IMR-90 (cell line): Measurements from ENCODE around the gene MYO10. TPM values are rescaled to one million over a fixed set of nuclear protein-coding genes. Genes with fewer than 3 reads are reported as not detected.

Experiments used
- ATAC-seq: fragments of 200-7000 bp; cut with Tn5 transposase; 2 replicates; pipeline ENCODE4 v1.9.1; 2020; ENCODE audit warnings: low read depth, mild to moderate bottlenecking, moderate library complexity
- BruUV-seq: library from RNA; stranded (reverse); fragments of 400-500 nt; replicated peaks from 2 replicates; lab custom pipeline; 2021; lab: Mats Ljungman, UMichigan
- CTCF ChIA-PET: fragments of 300-600 bp; formaldehyde crosslinking; extraction: SDS; loops from one replicate; lab custom pipeline; 2021; ENCODE audit warnings: antibody characterized with exemption; lab: Yijun Ruan, JAX
- POLR2A ChIA-PET: fragments of 300-600 bp; sonication (Branson Sonifier 250); formaldehyde crosslinking; loops from one replicate; lab custom pipeline; 2022; ENCODE audit warnings: antibody characterized with exemption; ENCODE audit not compliant: unreplicated experiment; lab: Charles Lee
- DNase-seq: peaks from one replicate; pipeline ENCODE4 v3.0.0; 2013
- H2AFZ ChIP-seq: replicated peaks from 2 replicates; pipeline ENCODE3; 2013; ENCODE audit warnings: low read length, mild to moderate bottlenecking; ENCODE audit not compliant: poor library complexity
- H2AK5ac ChIP-seq: 2 replicates; pipeline ENCODE4 v1.6.1; 2013; ENCODE audit warnings: low read depth, low read length, inconsistent platforms
- H2AK9ac ChIP-seq: replicated peaks from 2 replicates; pipeline ENCODE3; 2013; ENCODE audit warnings: mild to moderate bottlenecking, low read depth, low read length, moderate library complexity; ENCODE audit not compliant: poor library complexity
- H2BK120ac ChIP-seq: 2 replicates; pipeline ENCODE4 v1.6.1; 2013; ENCODE audit warnings: low read depth, low read length, inconsistent platforms
- H2BK15ac ChIP-seq: 3 replicates; pipeline ENCODE4 v1.6.1; 2013; ENCODE audit warnings: low read depth, low read length, inconsistent platforms
- H2BK20ac ChIP-seq: 2 replicates; pipeline ENCODE4 v1.6.1; 2013; ENCODE audit warnings: low read depth, mild to moderate bottlenecking, inconsistent platforms, low read length, moderate library complexity
- H2BK5ac ChIP-seq: 2 replicates; pipeline ENCODE4 v1.6.1; 2013; ENCODE audit warnings: mild to moderate bottlenecking, low read depth, low read length, inconsistent platforms; ENCODE audit not compliant: poor library complexity, severe bottlenecking
- H3K14ac ChIP-seq: replicated peaks from 2 replicates; pipeline ENCODE4 v1.6.1; 2013; ENCODE audit warnings: low read depth, low read length, inconsistent platforms
- H3K18ac ChIP-seq: 2 replicates; pipeline ENCODE4 v1.6.1; 2013; ENCODE audit warnings: low read depth, low read length, control low read depth
- H3K23ac ChIP-seq: 2 replicates; pipeline ENCODE4 v1.6.1; 2013; ENCODE audit warnings: low read depth, low read length, inconsistent platforms
- H3K27ac ChIP-seq: 2 replicates; pipeline ENCODE4 v1.5.1; 2013; ENCODE audit warnings: mild to moderate bottlenecking, control low read depth, low read length; ENCODE audit not compliant: insufficient read depth
- H3K27me3 ChIP-seq: 2 replicates; pipeline ENCODE4 v1.6.1; 2013; ENCODE audit warnings: low read length; ENCODE audit not compliant: control insufficient read depth, insufficient read depth
- H3K36me3 ChIP-seq: 2 replicates; pipeline ENCODE4 v1.6.1; 2013; ENCODE audit warnings: low read length, mixed read lengths; ENCODE audit not compliant: control insufficient read depth, insufficient read depth
- H3K4ac ChIP-seq: 2 replicates; pipeline ENCODE4 v1.6.1; 2013; ENCODE audit warnings: low read depth, low read length, inconsistent platforms
- H3K4me1 ChIP-seq: 2 replicates; pipeline ENCODE4 v1.6.1; 2013; ENCODE audit warnings: low read length, mixed read lengths; ENCODE audit not compliant: control insufficient read depth, insufficient read depth
- H3K4me2 ChIP-seq: 2 replicates; pipeline ENCODE4 v1.6.1; 2013; ENCODE audit warnings: low read depth, mild to moderate bottlenecking, control low read depth, low read length, moderate library complexity
- H3K4me3 ChIP-seq: 2 replicates; pipeline ENCODE4 v1.5.1; 2013; ENCODE audit warnings: low read depth, mild to moderate bottlenecking, control low read depth, low read length, moderate library complexity; ENCODE audit not compliant: insufficient read depth
- H3K56ac ChIP-seq: 2 replicates; pipeline ENCODE4 v1.6.1; 2013; ENCODE audit warnings: low read length, inconsistent platforms; ENCODE audit not compliant: insufficient read depth; ENCODE audit errors: extremely low read depth
- H3K79me1 ChIP-seq, 2 experiments: 2 replicates each; pipeline ENCODE4 v1.6.1; 2013; ENCODE audit warnings: low read length in 2 of 2, inconsistent platforms in 1 of 2, low read depth in 1 of 2
- H3K9ac ChIP-seq: 2 replicates; pipeline ENCODE4 v1.6.1; 2013; ENCODE audit warnings: low read depth, low read length, control low read depth
- H3K9me1 ChIP-seq: 2 replicates; pipeline ENCODE4 v1.6.1; 2013; ENCODE audit warnings: low read length, inconsistent platforms; ENCODE audit not compliant: insufficient read depth
- H3K9me3 ChIP-seq: 2 replicates; pipeline ENCODE4 v1.6.1; 2013; ENCODE audit warnings: low read length; ENCODE audit not compliant: control insufficient read depth, insufficient read depth
- H4K20me1 ChIP-seq: 2 replicates; pipeline ENCODE4 v1.6.1; 2013; ENCODE audit warnings: low read length, inconsistent platforms; ENCODE audit not compliant: insufficient read depth
- H4K5ac ChIP-seq: 2 replicates; pipeline ENCODE4 v1.6.1; 2013; ENCODE audit warnings: mild to moderate bottlenecking, low read depth, low read length, control low read depth
- H4K8ac ChIP-seq, 2 experiments: 2 replicates each; pipeline ENCODE4 v1.6.1; 2013; ENCODE audit warnings: low read depth in 2 of 2, low read length in 2 of 2, control low read depth in 1 of 2, inconsistent platforms in 1 of 2
- H4K91ac ChIP-seq: 2 replicates; pipeline ENCODE4 v1.6.1; 2013; ENCODE audit warnings: low read depth, low read length, inconsistent platforms; ENCODE audit not compliant: insufficient read depth
- BHLHE40 ChIP-seq: fragments of 150-350 bp; IDR thresholded peaks from 2 replicates; pipeline ENCODE4 v1.6.1; 2016; ENCODE audit warnings: mild to moderate bottlenecking, low read depth, low read length
- CHD1 ChIP-seq: IDR thresholded peaks from 2 replicates; pipeline ENCODE4 v1.6.1; 2012; ENCODE audit warnings: low read depth, low read length, improper control_type of control experiment
- MAZ ChIP-seq: IDR thresholded peaks from 2 replicates; pipeline ENCODE4 v1.6.1; 2012; ENCODE audit warnings: low read depth, mild to moderate bottlenecking, low read length, improper control_type of control experiment, moderate library complexity, borderline replicate concordance
- SMC3 ChIP-seq: fragments of 150-350 bp; IDR thresholded peaks from 2 replicates; pipeline ENCODE4 v1.6.1; 2016; ENCODE audit warnings: low read depth, mild to moderate bottlenecking, antibody characterized with exemption, low read length, moderate library complexity
- USF2 ChIP-seq: fragments of 150-350 bp; IDR thresholded peaks from 2 replicates; pipeline ENCODE4 v1.6.1; 2017; ENCODE audit warnings: mild to moderate bottlenecking, antibody characterized with exemption, low read length, low read depth
- WGBS, 2 experiments: methylation state at CpG; one replicate each; pipeline versions ENCODE4 v1.1.5 to v1.1.7; 2013; ENCODE audit warnings: missing lambda C conversion rate in 2 of 2; ENCODE audit not compliant: insufficient read length in 1 of 2; ENCODE audit errors: extremely low coverage in 2 of 2; 5-methylcytosine and 5-hydroxymethylcytosine counted together
- dilution Hi-C: fragments of 300-500 bp; cut with HindIII; formaldehyde crosslinking; loops from one replicate; pipeline ENCODE4 v1.14.3; 2018; ENCODE audit warnings: low sequenced_read_pairs; ENCODE audit not compliant: unreplicated experiment
- in situ Hi-C: fragments of 300-500 bp; cut with MboI; formaldehyde crosslinking; loops from 3 replicates; pipeline ENCODE4 v1.14.3; 2019; ENCODE audit warnings: low sequenced_read_pairs, inconsistent platforms, mixed read lengths
- intact Hi-C: fragments of 100-400 bp; cut with micrococcal nuclease; formaldehyde crosslinking; loops from 2 replicates; pipeline ENCODE4 v1.10.0; 2022
- polyA plus RNA-seq, 3 experiments: library from polyadenylated mRNA; depleted of rRNA; stranded (reverse); fragments of >200 nt; gene quantifications; 2 replicates each; pipeline ENCODE4 v1.2.3, GENCODE V29; 2012; ENCODE audit warnings: low replicate concordance in 1 of 3
- total RNA-seq: library from RNA; depleted of rRNA; stranded (reverse); fragments of >200 nt; gene quantifications from 2 replicates; pipeline ENCODE4 v1.2.3, GENCODE V29; 2012

MYO10 gene
- total and polyA plus RNA-seq, 2 of the 4 experiments (the other 2 are of a cell fraction), result 39.9 to 115 TPM

GRCh38 chr5:16668631-16669030, 267.5 kb downstream of the MYO10 start:
- Histone ChIP-seq H2BK120ac (no peak overlapping the region), H3K23ac (no peak overlapping the region), H2BK20ac (no peak overlapping the region), H2BK5ac (no peak overlapping the region), H3K4ac (no peak overlapping the region), H3K56ac (no peak overlapping the region), H2AK9ac (no peak overlapping the region), H3K79me1 (peaks cover 34 to 63% of the 10 kb centered on the region in 2 experiments), H3K4me3 (no peak overlapping the region), H3K4me1 (peaks cover 16% of the 10 kb centered on the region), H4K91ac (0 out of 2 replicates have a peak overlapping the region, but pooled peaks have one; percentile 5), H3K9ac (no peak overlapping the region), H2AFZ (no peak overlapping the region), H3K9me3 (no peaks in the 10 kb centered on the region), H3K27ac (no peak overlapping the region), H2AK5ac (no peak overlapping the region), H2BK15ac (no peak overlapping the region), H3K4me2 (no peak overlapping the region), H3K18ac (no peak overlapping the region), H4K8ac (no peak overlapping the region), H3K36me3 (peaks cover 76% of the 10 kb centered on the region), H3K9me1 (peaks cover 16% of the 10 kb centered on the region), H4K5ac (no peak overlapping the region), H4K20me1 (peaks cover 55% of the 10 kb centered on the region), H3K27me3 (no peaks in the 10 kb centered on the region), H3K14ac (no peak overlapping the region)
- in situ Hi-C loops (loop anchor here (10.0 kb wide), 1 partner anchor 184 kb away; no protein-coding TSS in a partner anchor), intact Hi-C loops (loop anchor here (5.0 to 10.0 kb wide), 2 partner anchors 206 to 504 kb away; no protein-coding TSS in a partner anchor), dilution Hi-C loops (no loop called here)
- ChIA-PET POLR2A (no interaction called here), CTCF (no interaction called here)
- 100% methylated on average over 1 of the region's 6 CpGs; no CpG with 5 or more reads in 1 of the 2 experiments for WGBS, 2 experiments
- BruUV-seq, result no TSS peak
- ATAC-seq (no peak), DNase-seq (no peak)
- TF ChIP-seq SMC3 (no peak), BHLHE40 (no peak), CHD1 (no peak), MAZ (no peak), USF2 (no peak)
